CD4-positive, alpha-beta T cell (primary cell): Measurements from ENCODE around the gene AKAP17A. TPM values are rescaled to one million over a fixed set of nuclear protein-coding genes. Genes with fewer than 3 reads are reported as not detected.

Experiments used
- ATAC-seq: fragments of 200-7000 bp; cut with Tn5 transposase; one replicate; pipeline ENCODE4 v1.10.0; 2022; ENCODE audit warnings: mild to moderate bottlenecking; ENCODE audit not compliant: poor library complexity
- CTCF ChIA-PET: fragments of 350-600 bp; sonication (Branson Sonifier 250); formaldehyde crosslinking; loops from one replicate; lab custom pipeline; 2021; ENCODE audit warnings: antibody characterized with exemption, inconsistent platforms; lab: Charles Lee
- POLR2A ChIA-PET: fragments of 350-600 bp; sonication (Branson Sonifier 250); formaldehyde crosslinking; loops from one replicate; lab custom pipeline; 2021; ENCODE audit warnings: antibody characterized with exemption, inconsistent platforms; lab: Charles Lee
- DNase-seq, 14 experiments: peaks; one replicate each; pipeline ENCODE4 v3.0.0-alpha.2; 2013 to 2020; ENCODE audit warnings: mixed read lengths in 2 of 14
- H3K27ac ChIP-seq, 2 donors: one replicate each; pipeline versions ENCODE4 v1.5.1 to v1.7.0; 2013; ENCODE audit warnings: low read length in 2 of 2, low read depth in 1 of 2, mild to moderate bottlenecking in 1 of 2
- H3K27me3 ChIP-seq, 2 experiments: 1 replicate in 1 of 2; 2 replicates in 1 of 2; pipeline versions ENCODE4 v1.6.1 to v1.7.0; 2013; ENCODE audit warnings: low read length in 2 of 2, control low read depth in 1 of 2, mild to moderate bottlenecking in 1 of 2, moderate library complexity in 1 of 2; ENCODE audit not compliant: insufficient read depth in 2 of 2, control insufficient read depth in 1 of 2
- H3K36me3 ChIP-seq: one replicate; pipeline ENCODE4 v1.6.1; 2013; ENCODE audit warnings: low read length, control low read depth; ENCODE audit not compliant: insufficient read depth
- H3K4me1 ChIP-seq: one replicate; pipeline ENCODE4 v1.6.1; 2013; ENCODE audit warnings: low read length, control low read depth; ENCODE audit not compliant: insufficient read depth
- H3K4me3 ChIP-seq: one replicate; pipeline ENCODE4 v1.5.1; 2013; ENCODE audit warnings: mild to moderate bottlenecking, low read length, moderate library complexity
- H3K9me3 ChIP-seq, 2 experiments: 1 replicate in 1 of 2; 2 replicates in 1 of 2; pipeline versions ENCODE4 v1.6.1 to v1.7.0; 2013; ENCODE audit warnings: low read length in 2 of 2, mild to moderate bottlenecking in 2 of 2, control low read depth in 1 of 2, moderate library complexity in 1 of 2; ENCODE audit not compliant: control insufficient read depth in 1 of 2, insufficient read depth in 1 of 2
- H3K27ac Mint-ChIP-seq: one replicate; pipeline ENCODE4 v1.8.0; 2020; ENCODE audit warnings: mixed read lengths
- H3K27me3 Mint-ChIP-seq: one replicate; pipeline ENCODE4 v1.8.0; 2021; ENCODE audit warnings: mixed read lengths
- H3K36me3 Mint-ChIP-seq: one replicate; pipeline ENCODE4 v1.8.0; 2021; ENCODE audit warnings: low read depth, mixed read lengths
- H3K4me1 Mint-ChIP-seq: one replicate; pipeline ENCODE4 v1.8.0; 2021; ENCODE audit warnings: low read depth, mixed read lengths
- H3K4me3 Mint-ChIP-seq: one replicate; pipeline ENCODE4 v1.8.0; 2020; ENCODE audit warnings: mild to moderate bottlenecking, mixed read lengths
- H3K9me3 Mint-ChIP-seq: one replicate; pipeline ENCODE4 v1.8.0; 2020; ENCODE audit warnings: mixed read lengths
- CTCF ChIP-seq: fragments of 200-600 bp; IDR thresholded peaks from one replicate; pipeline ENCODE4 v1.8.0; 2022; ENCODE audit warnings: antibody characterized with exemption, mild to moderate bottlenecking
- intact Hi-C, 2 experiments: fragments of 100-400 bp; cut with DNase I in 1 of 2; cut with micrococcal nuclease in 1 of 2; formaldehyde crosslinking; loops; one replicate each; pipeline versions ENCODE4 v1.15.1 to v1.9.0; 2023 to 2025; cut with DNase I, micrococcal nuclease
- total RNA-seq, 174 experiments: library from RNA in 2 of 174; stranded (reverse) in 2 of 174; gene quantifications; one replicate each; pipeline ENCODE4 v1.2.3 and lab custom pipeline; 2021 to 2026

Gene AKAP17A
- total RNA-seq, 2 experiments from 2014 or later, result 143 to 149 TPM

GRCh38 chrX:1593286-1594271 is 2.2 kb downstream of the AKAP17A start:
- intact Hi-C loops, result loop anchor here (2.0 to 10.0 kb wide), 4 partner anchors 201 to 1014 kb away; partner anchors contain the start of gene SLC25A6 (in 2 of the 2)
- Mint-ChIP-seq H3K36me3 (peaks cover 66% of the 10 kb centered on the region), H3K4me3 (peak overlapping the region; percentile 94), H3K27ac (peak overlapping the region; percentile 90), H3K9me3 (no peaks in the 10 kb centered on the region), H3K27me3 (no peaks in the 10 kb centered on the region), H3K4me1 (peaks cover 36% of the 10 kb centered on the region)
- H3K4me3 ChIP-seq, result peak overlapping the region; percentile 80
- no peak for ATAC-seq
- no peaks in the 10 kb centered on the region for H3K9me3 ChIP-seq
- ChIA-PET CTCF (no interaction called here), POLR2A (no interaction called here)
- peaks cover 54% of the 10 kb centered on the region for H3K36me3 ChIP-seq
- no peak for DNase-seq
- H3K27me3 ChIP-seq, result no peaks in the 10 kb centered on the region
- TF ChIP-seq CTCF, result no peak
- H3K4me1 ChIP-seq, result peaks cover 50% of the 10 kb centered on the region
- H3K27ac ChIP-seq, result peak overlapping the region in 1 of 2 donors; percentile 53

- Histone ChIP-seq H3K4me1 (peaks cover 50% of the 10 kb centered on the region), H3K27ac (no peak overlapping the region), H3K4me3 (no peak overlapping the region), H3K9me3 (peaks cover 0 to 6% of the 10 kb centered on the region in 2 experiments), H3K27me3 (no peaks in the 10 kb centered on the region), H3K36me3 (peaks cover 75% of the 10 kb centered on the region)
- TF ChIP-seq CTCF, result no peak
- intact Hi-C loops, result loop anchor here in 1 of 2 experiments (10.0 kb wide), 1 partner anchor 351 kb away; no protein-coding TSS in a partner anchor
- ATAC-seq, result no peak
- H3K9me3 Mint-ChIP-seq, result no peaks in the 10 kb centered on the region
- peaks cover 86% of the 10 kb centered on the region for H3K36me3 Mint-ChIP-seq
- H3K27me3 Mint-ChIP-seq, result no peaks in the 10 kb centered on the region
- CTCF ChIA-PET, result no interaction called here
- POLR2A ChIA-PET, result no interaction called here
- peak overlapping the region; percentile 45 for H3K4me3 Mint-ChIP-seq
- peaks cover 27% of the 10 kb centered on the region for H3K4me1 Mint-ChIP-seq
- no peak overlapping the region for H3K27ac Mint-ChIP-seq
- no peak for DNase-seq
Observed at GRCh38 chrX:1595711-1596060, 4.3 kb downstream of the AKAP17A start.

GRCh38 chrX:1596676-1597344 is 5.4 kb downstream of the AKAP17A start:
- ChIA-PET CTCF (no interaction called here), POLR2A (no interaction called here)
- H3K27me3 ChIP-seq, result no peaks in the 10 kb centered on the region
- H3K27ac Mint-ChIP-seq, result no peak overlapping the region
- peaks cover 0 to 13% of the 10 kb centered on the region in 2 experiments for H3K9me3 ChIP-seq
- ATAC-seq (no peak), DNase-seq (peak in 1 of 14 experiments; percentile 27)
- peaks cover 86% of the 10 kb centered on the region for H3K36me3 ChIP-seq
- H3K9me3 Mint-ChIP-seq, result no peaks in the 10 kb centered on the region
- H3K27me3 Mint-ChIP-seq, result no peaks in the 10 kb centered on the region
- TF ChIP-seq CTCF, result no peak
- H3K4me1 Mint-ChIP-seq, result peaks cover 23% of the 10 kb centered on the region
- peaks cover 85% of the 10 kb centered on the region for H3K36me3 Mint-ChIP-seq
- intact Hi-C loops, result loop anchor here in 1 of 2 experiments (10.0 kb wide), 1 partner anchor 352 kb away; no protein-coding TSS in a partner anchor
- no peak overlapping the region for H3K27ac ChIP-seq
- peaks cover 46% of the 10 kb centered on the region for H3K4me1 ChIP-seq
- peak overlapping the region; percentile 76 for H3K4me3 Mint-ChIP-seq
- no peak overlapping the region for H3K4me3 ChIP-seq
